Sigmoid colon (tissue), 4 donors: ENCODE measurements around the gene SLC47A2.

Experiments
- EP300 ChIP-seq, 4 donors: sonication (generic); formaldehyde crosslinking; IDR thresholded peaks; one replicate each; pipeline ENCODE4 v1.6.1; 2017; ENCODE audit warnings: antibody characterized with exemption in 4 of 4
- TF ChIP-seq, protein P1 (sequence below), 4 experiments: fragments of 450-650 bp in 3 of 4; fragments of 200-600 bp in 1 of 4; IDR thresholded peaks; one replicate each; pipeline ENCODE4 v1.5.1; 2016 to 2019; ENCODE audit warnings: antibody characterized with exemption in 4 of 4, mild to moderate bottlenecking in 3 of 4, moderate library complexity in 2 of 4

DNA sequence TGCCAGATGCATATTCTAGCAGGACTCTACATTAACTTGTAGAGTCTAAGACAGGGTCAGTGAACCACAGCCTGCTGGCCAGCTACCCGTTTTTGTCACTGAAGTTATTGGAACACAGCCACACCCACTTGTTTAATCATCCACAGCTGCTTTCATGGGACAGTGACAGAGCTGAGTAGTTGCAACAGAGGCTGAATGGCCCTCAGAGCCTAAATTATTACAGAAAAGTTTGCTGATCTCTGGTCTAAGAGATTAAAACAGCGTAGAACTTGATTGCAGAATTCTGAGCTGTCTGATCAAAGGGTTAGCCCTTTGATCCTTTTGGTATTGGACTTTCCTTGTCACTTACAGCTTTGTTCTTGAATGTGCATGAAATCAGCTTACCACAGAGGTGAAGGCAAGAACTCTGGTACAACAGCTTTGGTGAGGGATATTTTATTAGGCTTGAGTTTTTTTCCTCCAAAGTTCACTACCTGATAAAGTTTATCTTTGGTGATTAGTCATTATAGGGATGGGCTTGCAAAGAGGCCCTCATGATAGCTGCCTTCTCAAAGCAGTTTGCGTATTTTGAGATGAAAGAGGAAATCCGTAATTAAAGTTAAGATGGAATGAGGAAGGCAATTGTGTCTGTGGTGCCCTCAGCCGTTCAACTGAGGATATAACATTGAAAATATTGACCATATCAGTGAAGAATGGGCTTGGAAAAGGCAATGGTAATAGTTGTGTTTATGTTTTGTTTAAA is 44.2 kb downstream of the SLC47A2 start:
- TF ChIP-seq, protein P1, sequence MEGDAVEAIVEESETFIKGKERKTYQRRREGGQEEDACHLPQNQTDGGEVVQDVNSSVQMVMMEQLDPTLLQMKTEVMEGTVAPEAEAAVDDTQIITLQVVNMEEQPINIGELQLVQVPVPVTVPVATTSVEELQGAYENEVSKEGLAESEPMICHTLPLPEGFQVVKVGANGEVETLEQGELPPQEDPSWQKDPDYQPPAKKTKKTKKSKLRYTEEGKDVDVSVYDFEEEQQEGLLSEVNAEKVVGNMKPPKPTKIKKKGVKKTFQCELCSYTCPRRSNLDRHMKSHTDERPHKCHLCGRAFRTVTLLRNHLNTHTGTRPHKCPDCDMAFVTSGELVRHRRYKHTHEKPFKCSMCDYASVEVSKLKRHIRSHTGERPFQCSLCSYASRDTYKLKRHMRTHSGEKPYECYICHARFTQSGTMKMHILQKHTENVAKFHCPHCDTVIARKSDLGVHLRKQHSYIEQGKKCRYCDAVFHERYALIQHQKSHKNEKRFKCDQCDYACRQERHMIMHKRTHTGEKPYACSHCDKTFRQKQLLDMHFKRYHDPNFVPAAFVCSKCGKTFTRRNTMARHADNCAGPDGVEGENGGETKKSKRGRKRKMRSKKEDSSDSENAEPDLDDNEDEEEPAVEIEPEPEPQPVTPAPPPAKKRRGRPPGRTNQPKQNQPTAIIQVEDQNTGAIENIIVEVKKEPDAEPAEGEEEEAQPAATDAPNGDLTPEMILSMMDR (IDR thresholded peaks at IDR 0.05): no peak
- no peak for TF ChIP-seq EP300 (IDR thresholded peaks at IDR 0.05)
